ENCODE data around the gene BTBD8. TPM values are rescaled to one million over a fixed set of nuclear protein-coding genes. Genes with fewer than 3 reads are reported as not detected.

The BTBD8 gene
- polyA plus RNA-seq, 1 donor from 2014 or later = 38.6 TPM

GRCh38 chr1:92191726-92192125 lies 111.6 kb downstream of the BTBD8 start:
- no peak overlapping the region for H3K27ac ChIP-seq (ENCODE audit: low read length)
- H3F3A ChIP-seq (ENCODE audit: insufficient read depth, low read length, poor library complexity, severe bottlenecking) = no peaks in the 10 kb centered on the region
- no peak overlapping the region for H3K4me2 ChIP-seq (ENCODE audit: low read length)
- H3K9me3 ChIP-seq (ENCODE audit: low read length) = no peaks in the 10 kb centered on the region
- H4K20me1 ChIP-seq (ENCODE audit: insufficient read depth) = no peaks in the 10 kb centered on the region
- H2AFZ ChIP-seq (ENCODE audit: low read depth, low read length) = no peak overlapping the region
- no peak overlapping the region for H3K4me3 ChIP-seq (ENCODE audit: low read length)
- H3K27me3 ChIP-seq (ENCODE audit: insufficient read depth, low read depth, low read length) = no peaks in the 10 kb centered on the region
- TF ChIP-seq TAF1 (IDR thresholded peaks at IDR 0.05; ENCODE audit: low read depth) (no peak), REST (IDR thresholded peaks at IDR 0.05; ENCODE audit: borderline replicate concordance) (no peak), EP300 (conservative IDR thresholded peaks at IDR 0.05; ENCODE audit: poor library complexity, severe bottlenecking) (no peak), MXI1 (conservative IDR thresholded peaks at IDR 0.05; ENCODE audit: poor library complexity, severe bottlenecking) (no peak), EZH2 (IDR thresholded peaks at IDR 0.05; ENCODE audit: borderline replicate concordance, insufficient read depth, low read length, poor library complexity, severe bottlenecking) (no peak), SMC3 (conservative IDR thresholded peaks at IDR 0.05; ENCODE audit: poor library complexity) (no peak), RAD21 (conservative IDR thresholded peaks at IDR 0.05) (no peak), POLR2AphosphoS5 (IDR thresholded peaks at IDR 0.05) (no peak)
- TF ChIP-seq, protein P1, sequence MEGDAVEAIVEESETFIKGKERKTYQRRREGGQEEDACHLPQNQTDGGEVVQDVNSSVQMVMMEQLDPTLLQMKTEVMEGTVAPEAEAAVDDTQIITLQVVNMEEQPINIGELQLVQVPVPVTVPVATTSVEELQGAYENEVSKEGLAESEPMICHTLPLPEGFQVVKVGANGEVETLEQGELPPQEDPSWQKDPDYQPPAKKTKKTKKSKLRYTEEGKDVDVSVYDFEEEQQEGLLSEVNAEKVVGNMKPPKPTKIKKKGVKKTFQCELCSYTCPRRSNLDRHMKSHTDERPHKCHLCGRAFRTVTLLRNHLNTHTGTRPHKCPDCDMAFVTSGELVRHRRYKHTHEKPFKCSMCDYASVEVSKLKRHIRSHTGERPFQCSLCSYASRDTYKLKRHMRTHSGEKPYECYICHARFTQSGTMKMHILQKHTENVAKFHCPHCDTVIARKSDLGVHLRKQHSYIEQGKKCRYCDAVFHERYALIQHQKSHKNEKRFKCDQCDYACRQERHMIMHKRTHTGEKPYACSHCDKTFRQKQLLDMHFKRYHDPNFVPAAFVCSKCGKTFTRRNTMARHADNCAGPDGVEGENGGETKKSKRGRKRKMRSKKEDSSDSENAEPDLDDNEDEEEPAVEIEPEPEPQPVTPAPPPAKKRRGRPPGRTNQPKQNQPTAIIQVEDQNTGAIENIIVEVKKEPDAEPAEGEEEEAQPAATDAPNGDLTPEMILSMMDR (IDR thresholded peaks at IDR 0.05; ENCODE audit: poor library complexity, severe bottlenecking) = no peak
- H3K36me3 ChIP-seq (ENCODE audit: insufficient read depth, low read length) = no peaks in the 10 kb centered on the region
- H3K79me2 ChIP-seq (replicated peaks; ENCODE audit: insufficient read depth, low read length) = no peaks in the 10 kb centered on the region
- no peaks in the 10 kb centered on the region for H3K9me2 ChIP-seq (ENCODE audit: insufficient read depth, low read length)
- no peak overlapping the region for H3K9ac ChIP-seq (ENCODE audit: low read length)

GRCh38 chr1:92192246-92192645 lies 112.1 kb downstream of the BTBD8 start:
- Histone ChIP-seq H3K9me3 (ENCODE audit: low read length) (no peaks in the 10 kb centered on the region), H3F3A (ENCODE audit: insufficient read depth, low read length, poor library complexity, severe bottlenecking) (no peaks in the 10 kb centered on the region), H3K36me3 (ENCODE audit: insufficient read depth, low read length) (no peaks in the 10 kb centered on the region), H3K9ac (ENCODE audit: low read length) (no peak overlapping the region), H3K4me3 (ENCODE audit: low read length) (no peak overlapping the region), H3K79me2 (replicated peaks; ENCODE audit: insufficient read depth, low read length) (no peaks in the 10 kb centered on the region), H2AFZ (ENCODE audit: low read depth, low read length) (no peak overlapping the region), H3K4me2 (ENCODE audit: low read length) (no peak overlapping the region), H3K27ac (ENCODE audit: low read length) (no peak overlapping the region), H4K20me1 (ENCODE audit: insufficient read depth) (no peaks in the 10 kb centered on the region), H3K9me2 (ENCODE audit: insufficient read depth, low read length) (no peaks in the 10 kb centered on the region), H3K27me3 (ENCODE audit: insufficient read depth, low read depth, low read length) (no peaks in the 10 kb centered on the region)
- TF ChIP-seq REST (IDR thresholded peaks at IDR 0.05; ENCODE audit: borderline replicate concordance) = no peak
- TF ChIP-seq RAD21 (conservative IDR thresholded peaks at IDR 0.05) = no peak
- no peak for TF ChIP-seq TAF1 (IDR thresholded peaks at IDR 0.05; ENCODE audit: low read depth)
- no peak for TF ChIP-seq POLR2AphosphoS5 (IDR thresholded peaks at IDR 0.05)
- TF ChIP-seq, protein P1 (IDR thresholded peaks at IDR 0.05; ENCODE audit: poor library complexity, severe bottlenecking) = no peak
- no peak for TF ChIP-seq MXI1 (conservative IDR thresholded peaks at IDR 0.05; ENCODE audit: poor library complexity, severe bottlenecking)
- no peak for TF ChIP-seq SMC3 (conservative IDR thresholded peaks at IDR 0.05; ENCODE audit: poor library complexity)
- no peak for TF ChIP-seq EP300 (conservative IDR thresholded peaks at IDR 0.05; ENCODE audit: poor library complexity, severe bottlenecking)
- TF ChIP-seq EZH2 (IDR thresholded peaks at IDR 0.05; ENCODE audit: borderline replicate concordance, insufficient read depth, low read length, poor library complexity, severe bottlenecking) = no peak

Data from neural cell (in vitro differentiated cells).